HFFc6 (cell line): Measurements from ENCODE around the gene CEP162. TPM values are rescaled to one million over a fixed set of nuclear protein-coding genes. Genes with fewer than 3 reads are reported as not detected.

Source experiments
- DNase-seq: peaks from one replicate; pipeline ENCODE4 v3.0.0-alpha.2; 2018
- H3K27ac Mint-ChIP-seq: 2 replicates; pipeline ENCODE4 v1.8.0; 2020; ENCODE audit warnings: mild to moderate bottlenecking, mixed read lengths
- H3K27me3 Mint-ChIP-seq: 2 replicates; pipeline ENCODE4 v1.8.0; 2021; ENCODE audit warnings: mild to moderate bottlenecking, moderate library complexity, mixed read lengths; ENCODE audit not compliant: insufficient read depth
- H3K36me3 Mint-ChIP-seq: 2 replicates; pipeline ENCODE4 v1.8.0; 2021; ENCODE audit warnings: low read depth, mixed read lengths
- H3K4me1 Mint-ChIP-seq: 2 replicates; pipeline ENCODE4 v1.8.0; 2020; ENCODE audit warnings: low read depth, mixed read lengths
- H3K4me3 Mint-ChIP-seq: 2 replicates; pipeline ENCODE4 v1.8.0; 2020; ENCODE audit warnings: mild to moderate bottlenecking, moderate library complexity, mixed read lengths
- H3K9me3 Mint-ChIP-seq: 2 replicates; pipeline ENCODE4 v1.8.0; 2020; ENCODE audit warnings: mild to moderate bottlenecking, mixed read lengths
- CTCF ChIP-seq: fragments of 200-600 bp; sonication (generic); IDR thresholded peaks from 2 replicates; pipeline ENCODE4 v1.5.0; 2021; ENCODE audit warnings: antibody characterized with exemption, mild to moderate bottlenecking
- total RNA-seq, 6 experiments: library from RNA; stranded (reverse); fragmentation: NEBNext Ultra II Directional; extraction: Animal tissue kit (Norgen Biotek cat#: 25700); gene quantifications; 2 replicates in 1 of 6; 3 replicates in 5 of 6; pipeline ENCODE4 v1.2.3, GENCODE V29; 2021

The CEP162 gene
- total RNA-seq, 6 experiments from 2014 or later, result 2.1 to 3.7 (median 3.1) TPM

DNA sequence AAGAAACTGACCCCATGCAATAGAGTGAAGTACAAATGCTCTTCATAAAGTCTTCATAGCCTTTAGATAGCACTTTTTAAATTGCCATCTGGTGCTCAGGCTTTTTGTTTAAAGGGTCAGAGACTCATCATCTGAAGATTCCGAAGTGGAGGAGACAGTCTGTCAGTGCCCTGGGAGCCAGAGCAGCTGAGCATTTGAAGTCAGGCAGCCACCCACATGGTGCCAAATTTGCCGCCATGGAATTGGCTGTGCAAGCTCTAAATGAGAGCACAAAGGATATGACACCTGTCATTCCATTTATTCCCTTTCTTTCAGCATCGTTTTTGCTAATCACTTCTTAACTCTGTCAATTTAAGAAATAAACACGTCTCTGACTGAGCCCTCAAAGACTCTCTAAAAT, 32.8 kb upstream of the CEP162 start:
- Mint-ChIP-seq H3K27ac (no peak overlapping the region), H3K36me3 (no peaks in the 10 kb centered on the region), H3K9me3 (no peaks in the 10 kb centered on the region), H3K4me1 (no peaks in the 10 kb centered on the region; the same call in 1 of the 2 replicates), H3K27me3 (peaks cover 5% of the 10 kb centered on the region; the same call in 1 of the 2 replicates), H3K4me3 (no peak overlapping the region)
- no peak for TF ChIP-seq CTCF
- no peak for DNase-seq

- no peaks in the 10 kb centered on the region; the same call in 1 of the 2 replicates for H3K4me1 Mint-ChIP-seq
- H3K27ac Mint-ChIP-seq, result no peak overlapping the region
- peaks cover 7% of the 10 kb centered on the region for H3K27me3 Mint-ChIP-seq
- TF ChIP-seq CTCF, result no peak
- peak overlapping the region; percentile 16; the same call in 1 of the 2 replicates for H3K4me3 Mint-ChIP-seq
- H3K9me3 Mint-ChIP-seq, result no peaks in the 10 kb centered on the region
- no peaks in the 10 kb centered on the region for H3K36me3 Mint-ChIP-seq
- no peak for DNase-seq
These were observed 31.4 kb upstream of the CEP162 start for GRCh38 chr6:84258866-84259265.

- Mint-ChIP-seq H3K27ac (no peak overlapping the region), H3K27me3 (peaks cover 10% of the 10 kb centered on the region), H3K4me3 (peak overlapping the region; percentile 16; the same call in 1 of the 2 replicates), H3K9me3 (no peaks in the 10 kb centered on the region), H3K36me3 (no peaks in the 10 kb centered on the region), H3K4me1 (no peaks in the 10 kb centered on the region; the same call in 1 of the 2 replicates)
- no peak for DNase-seq
- TF ChIP-seq CTCF, result no peak
These were observed 30.8 kb upstream of the CEP162 start for GRCh38 chr6:84258268-84258667.

GRCh38 chr6:84255641-84256040, 28.2 kb upstream of the CEP162 start:
- no peak overlapping the region for H3K4me3 Mint-ChIP-seq
- no peak for DNase-seq
- no peak for TF ChIP-seq CTCF
- H3K36me3 Mint-ChIP-seq, result no peaks in the 10 kb centered on the region
- H3K27me3 Mint-ChIP-seq, result peaks cover 10% of the 10 kb centered on the region
- no peaks in the 10 kb centered on the region for H3K9me3 Mint-ChIP-seq
- H3K27ac Mint-ChIP-seq, result no peak overlapping the region
- no peaks in the 10 kb centered on the region; the same call in 1 of the 2 replicates for H3K4me1 Mint-ChIP-seq

DNA sequence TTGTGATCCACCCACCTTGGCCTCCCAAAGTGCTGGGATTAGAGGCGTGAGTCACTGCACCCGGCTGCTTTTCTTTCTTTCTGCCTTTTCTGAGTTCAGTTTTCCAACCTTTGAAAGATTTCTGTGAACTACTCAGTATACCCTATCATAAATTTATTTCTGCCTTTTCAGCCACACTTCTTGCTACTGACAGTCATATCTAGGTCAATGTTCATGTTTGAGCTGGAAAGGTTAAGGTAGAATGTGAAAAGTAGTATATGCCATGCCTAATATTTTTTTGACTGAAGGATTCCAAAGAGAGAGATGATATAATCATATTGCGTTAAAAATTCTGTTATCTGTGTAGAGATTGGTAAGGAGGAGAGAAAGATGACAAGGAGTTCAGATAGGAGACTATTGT, 25.9 kb upstream of the CEP162 start:
- H3K9me3 Mint-ChIP-seq, result no peaks in the 10 kb centered on the region
- H3K4me3 Mint-ChIP-seq, result no peak overlapping the region
- TF ChIP-seq CTCF, result no peak
- H3K27me3 Mint-ChIP-seq, result peaks cover 5% of the 10 kb centered on the region
- DNase-seq, result no peak
- no peak overlapping the region for H3K27ac Mint-ChIP-seq
- no peaks in the 10 kb centered on the region for H3K4me1 Mint-ChIP-seq
- no peaks in the 10 kb centered on the region for H3K36me3 Mint-ChIP-seq
